Ishikawa (cell line): ENCODE data around the gene GRAMD2A.

Source experiments
- EGR1 ChIP-seq: IDR thresholded peaks from 2 replicates; pipeline ENCODE4 v1.6.1; 2012
- EP300 ChIP-seq: IDR thresholded peaks from 2 replicates; pipeline ENCODE4 v1.6.1; 2012; ENCODE audit warnings: borderline replicate concordance
- TCF12 ChIP-seq: IDR thresholded peaks from 2 replicates; pipeline ENCODE4 v1.6.1; 2012; ENCODE audit warnings: low read depth
- YY1 ChIP-seq: IDR thresholded peaks from 2 replicates; pipeline ENCODE4 v1.6.1; 2012; ENCODE audit warnings: low read depth
- TF ChIP-seq, protein P1 (sequence below): IDR thresholded peaks from 2 replicates; pipeline ENCODE4 v1.6.1; 2012
- TF ChIP-seq, protein P2 (sequence below): IDR thresholded peaks from 2 replicates; pipeline ENCODE4 v1.6.1; 2012; ENCODE audit warnings: low read depth, mild to moderate bottlenecking

DNA sequence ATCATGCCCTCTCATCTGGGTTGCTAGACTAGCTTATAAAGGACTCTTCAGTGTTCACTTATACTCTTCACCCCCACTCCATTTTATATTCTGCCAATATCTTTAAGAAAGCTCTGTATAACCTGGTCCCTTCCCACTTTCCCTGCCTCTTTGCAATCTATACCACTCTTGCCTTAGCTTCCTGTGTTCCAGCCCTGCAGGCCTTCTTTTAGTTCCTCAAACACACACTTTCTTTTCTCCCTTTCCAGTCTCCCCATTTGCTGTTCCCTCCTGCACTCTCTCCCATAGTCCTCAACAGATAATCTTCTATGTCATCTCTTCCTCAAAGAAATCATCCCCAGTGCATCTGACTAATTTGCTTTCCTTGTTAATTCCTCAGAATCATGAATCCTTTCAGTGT lies 50.7 kb downstream of the GRAMD2A start:
- TF ChIP-seq TCF12 (no peak), EP300 (no peak), YY1 (no peak), EGR1 (no peak)
- TF ChIP-seq, protein P1, sequence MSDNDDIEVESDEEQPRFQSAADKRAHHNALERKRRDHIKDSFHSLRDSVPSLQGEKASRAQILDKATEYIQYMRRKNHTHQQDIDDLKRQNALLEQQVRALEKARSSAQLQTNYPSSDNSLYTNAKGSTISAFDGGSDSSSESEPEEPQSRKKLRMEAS, result no peak
- TF ChIP-seq, protein P2, sequence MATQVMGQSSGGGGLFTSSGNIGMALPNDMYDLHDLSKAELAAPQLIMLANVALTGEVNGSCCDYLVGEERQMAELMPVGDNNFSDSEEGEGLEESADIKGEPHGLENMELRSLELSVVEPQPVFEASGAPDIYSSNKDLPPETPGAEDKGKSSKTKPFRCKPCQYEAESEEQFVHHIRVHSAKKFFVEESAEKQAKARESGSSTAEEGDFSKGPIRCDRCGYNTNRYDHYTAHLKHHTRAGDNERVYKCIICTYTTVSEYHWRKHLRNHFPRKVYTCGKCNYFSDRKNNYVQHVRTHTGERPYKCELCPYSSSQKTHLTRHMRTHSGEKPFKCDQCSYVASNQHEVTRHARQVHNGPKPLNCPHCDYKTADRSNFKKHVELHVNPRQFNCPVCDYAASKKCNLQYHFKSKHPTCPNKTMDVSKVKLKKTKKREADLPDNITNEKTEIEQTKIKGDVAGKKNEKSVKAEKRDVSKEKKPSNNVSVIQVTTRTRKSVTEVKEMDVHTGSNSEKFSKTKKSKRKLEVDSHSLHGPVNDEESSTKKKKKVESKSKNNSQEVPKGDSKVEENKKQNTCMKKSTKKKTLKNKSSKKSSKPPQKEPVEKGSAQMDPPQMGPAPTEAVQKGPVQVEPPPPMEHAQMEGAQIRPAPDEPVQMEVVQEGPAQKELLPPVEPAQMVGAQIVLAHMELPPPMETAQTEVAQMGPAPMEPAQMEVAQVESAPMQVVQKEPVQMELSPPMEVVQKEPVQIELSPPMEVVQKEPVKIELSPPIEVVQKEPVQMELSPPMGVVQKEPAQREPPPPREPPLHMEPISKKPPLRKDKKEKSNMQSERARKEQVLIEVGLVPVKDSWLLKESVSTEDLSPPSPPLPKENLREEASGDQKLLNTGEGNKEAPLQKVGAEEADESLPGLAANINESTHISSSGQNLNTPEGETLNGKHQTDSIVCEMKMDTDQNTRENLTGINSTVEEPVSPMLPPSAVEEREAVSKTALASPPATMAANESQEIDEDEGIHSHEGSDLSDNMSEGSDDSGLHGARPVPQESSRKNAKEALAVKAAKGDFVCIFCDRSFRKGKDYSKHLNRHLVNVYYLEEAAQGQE, result no peak
